GM19372 (cell line): ENCODE results near the gene HELLS.
"Not testable (repeated sequence)": the region's sequence is repeated elsewhere in the genome, so short reads cannot be mapped to it uniquely, and the experiment has no call there.

Experiments used
- ATAC-seq: cut with Tn5 transposase; IDR thresholded peaks from one replicate; pipeline ENCODE4 v1.9.1; 2021; ENCODE audit warnings: mild to moderate bottlenecking, low read depth, moderate library complexity; ENCODE audit not compliant: unreplicated experiment

HELLS gene

GRCh38 chr10:94602729-94603515 lies 57.3 kb downstream of the HELLS start:
- no peak for ATAC-seq

GRCh38 chr10:94607111-94607510 lies 61.5 kb downstream of the HELLS start:
- ATAC-seq = peak; percentile 75

- ATAC-seq = no peak
Measured at GRCh38 chr10:94608559-94608958, 63.0 kb downstream of the HELLS start.

- ATAC-seq = no peak
Measured at GRCh38 chr10:94614558-94614957, 69.0 kb downstream of the HELLS start.

- no peak for ATAC-seq
Measured at GRCh38 chr10:94617389-94617944, 71.9 kb downstream of the HELLS start.

- ATAC-seq = no peak
Measured at GRCh38 chr10:94622666-94623205, 77.1 kb downstream of the HELLS start.

GRCh38 chr10:94623572-94623971 lies 78.0 kb downstream of the HELLS start:
- ATAC-seq = no peak

- no peak for ATAC-seq
Measured at GRCh38 chr10:94626476-94626875, 80.9 kb downstream of the HELLS start.

- no peak for ATAC-seq
Measured at GRCh38 chr10:94627511-94627910, 81.9 kb downstream of the HELLS start.

- no peak for ATAC-seq
Measured at GRCh38 chr10:94630017-94630688, 84.6 kb downstream of the HELLS start.

GRCh38 chr10:94631077-94631875 lies 85.7 kb downstream of the HELLS start:
- no peak for ATAC-seq

- no peak for ATAC-seq
Measured at GRCh38 chr10:94632954-94633353, 87.4 kb downstream of the HELLS start.

- not testable (repeated sequence) for ATAC-seq
Measured at GRCh38 chr10:94638097-94638496, 92.5 kb downstream of the HELLS start.

GRCh38 chr10:94639902-94640301 lies 94.3 kb downstream of the HELLS start:
- no peak for ATAC-seq

- no peak for ATAC-seq
Measured at GRCh38 chr10:94640562-94640961, 95.0 kb downstream of the HELLS start.

- no peak for ATAC-seq
Measured at GRCh38 chr10:94641480-94641879, 95.9 kb downstream of the HELLS start.

- no peak for ATAC-seq
Measured at GRCh38 chr10:94644352-94644751, 98.8 kb downstream of the HELLS start.

- peak; percentile 94 for ATAC-seq
Measured at GRCh38 chr10:94645285-94645684, 99.7 kb downstream of the HELLS start.
